Measurements from ENCODE around the gene MYL9.

MYL9 gene

DNA sequence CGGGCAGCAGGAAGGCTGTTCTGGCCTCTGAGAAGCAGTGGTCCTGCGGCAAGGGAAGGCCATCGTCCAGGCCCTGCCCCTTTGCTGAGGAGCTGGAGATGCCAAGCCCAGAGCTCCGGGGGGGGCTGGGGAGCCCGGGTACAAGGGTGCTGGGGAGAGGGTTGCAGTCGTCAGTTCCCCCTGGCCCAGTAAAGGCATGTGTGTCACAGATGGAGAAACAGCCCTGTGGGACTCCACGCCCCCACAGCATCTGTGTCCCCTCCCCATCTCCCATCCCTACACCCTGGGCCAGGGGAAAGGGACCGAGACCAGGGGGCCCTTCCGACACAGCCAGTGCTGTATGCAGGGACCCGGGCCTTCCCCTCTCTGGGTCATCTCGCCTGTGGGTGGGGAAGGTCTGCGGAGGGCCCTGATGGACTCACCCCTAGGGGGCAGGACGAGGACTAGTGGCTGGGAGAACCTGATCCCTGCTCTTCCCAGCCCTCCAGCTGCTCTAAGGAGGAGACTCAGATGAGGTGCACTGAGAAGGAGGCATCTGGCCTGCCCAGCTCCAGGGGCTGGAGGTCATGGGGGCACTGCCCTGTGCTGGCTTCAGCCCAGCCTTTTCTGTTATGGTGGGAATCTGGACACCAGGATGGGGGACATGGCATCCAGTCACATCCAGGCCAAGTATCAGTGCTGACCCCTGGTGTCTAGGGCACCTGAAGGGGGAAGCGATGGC is 609 bp downstream of the MYL9 start:
- no peak overlapping the region for H3K27ac Mint-ChIP-seq
- H3K36me3 Mint-ChIP-seq: no peaks in the 10 kb centered on the region
- ATAC-seq: no peak
- H3K4me1 Mint-ChIP-seq: no peaks in the 10 kb centered on the region
- DNase-seq (ENCODE audit: low spot score in 2 of 2): no peak
- H3K4me3 Mint-ChIP-seq: peak overlapping the region; percentile 24
- no peaks in the 10 kb centered on the region for H3K9me3 Mint-ChIP-seq

DNA sequence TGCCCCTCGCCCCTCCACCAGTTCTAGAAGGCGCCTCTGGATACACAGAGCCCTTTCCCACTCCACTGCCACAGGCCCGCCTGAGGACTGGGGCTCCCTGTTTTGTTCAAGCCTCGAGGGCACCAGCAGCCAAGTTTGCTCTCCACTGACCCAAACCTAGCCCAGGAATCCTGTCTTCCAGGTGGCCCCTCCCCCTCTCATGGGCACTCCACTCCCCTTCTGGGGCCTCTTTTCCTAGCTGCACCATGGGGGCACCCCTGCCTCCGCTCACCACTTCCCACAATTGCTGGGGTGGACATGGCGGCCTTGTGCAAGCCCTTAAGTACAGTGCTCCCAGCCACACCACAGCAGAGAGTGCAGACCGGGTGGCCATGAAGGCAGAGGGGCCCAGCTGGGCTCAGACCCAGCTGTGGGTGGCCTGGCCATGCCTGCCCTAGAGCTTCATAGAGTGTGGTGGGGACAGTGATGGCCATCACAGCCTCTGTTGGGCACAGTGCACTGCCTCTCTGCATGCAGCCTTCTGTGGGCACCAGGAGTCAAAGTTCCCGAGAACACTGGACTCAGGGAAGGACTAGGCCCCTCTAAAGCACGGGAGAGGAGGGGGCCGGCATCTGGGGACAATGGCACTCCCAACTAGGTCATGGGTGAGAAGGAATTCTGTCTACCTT is 1.3 kb downstream of the MYL9 start:
- Mint-ChIP-seq H3K27ac (peak overlapping the region; percentile 80), H3K36me3 (no peaks in the 10 kb centered on the region), H3K4me3 (no peak overlapping the region), H3K4me1 (no peaks in the 10 kb centered on the region), H3K9me3 (no peaks in the 10 kb centered on the region)
- ATAC-seq (no peak), DNase-seq (ENCODE audit: low spot score in 2 of 2) (no peak)

DNA sequence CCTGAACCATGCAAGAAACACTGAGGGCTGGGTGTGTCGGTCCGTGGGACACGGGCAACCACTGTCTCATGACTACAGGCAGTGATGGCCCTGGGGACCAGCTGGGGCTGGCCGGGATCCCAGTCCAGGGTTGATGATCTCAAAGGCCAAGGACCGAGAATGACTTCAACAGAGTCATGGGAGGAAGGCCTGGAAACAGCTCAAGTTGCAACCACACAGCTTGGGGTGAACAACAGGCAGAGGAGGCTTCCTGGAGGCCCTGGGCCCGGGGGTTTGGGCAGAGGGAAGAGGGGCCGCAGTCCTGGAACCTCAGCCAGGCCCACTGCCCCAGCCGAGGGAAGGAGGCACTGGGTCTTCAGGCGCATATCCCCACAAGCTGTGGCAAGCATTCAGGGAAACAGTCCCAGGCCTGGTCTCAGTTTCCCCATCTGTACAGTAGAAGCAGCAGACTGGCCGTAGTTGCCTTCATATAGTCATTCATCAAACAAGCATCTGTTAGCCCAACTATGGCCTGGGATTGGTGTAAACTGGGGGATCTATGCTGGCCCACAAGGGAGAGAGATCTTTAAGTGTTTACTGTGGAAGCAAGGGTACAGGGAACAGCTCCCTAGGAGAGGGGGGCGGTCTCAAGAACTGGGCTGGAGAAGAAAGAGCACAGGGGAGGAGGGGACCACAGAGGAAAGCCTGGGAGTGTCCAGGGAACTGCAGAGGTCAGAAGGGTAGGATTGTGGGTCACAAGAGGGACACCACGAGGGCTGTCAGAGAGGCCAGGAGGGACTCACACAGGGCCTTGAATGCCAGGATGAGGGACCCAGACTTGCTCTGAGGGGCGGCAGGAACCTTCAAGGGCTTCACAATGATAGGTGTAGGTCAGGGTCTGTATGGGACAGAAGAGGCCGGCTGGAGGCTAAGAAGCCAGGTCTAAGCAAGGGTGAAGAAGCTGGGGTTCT is 2.1 kb downstream of the MYL9 start:
- Mint-ChIP-seq H3K27ac (peak overlapping the region; percentile 80), H3K4me3 (no peak overlapping the region), H3K9me3 (no peaks in the 10 kb centered on the region)

DNA sequence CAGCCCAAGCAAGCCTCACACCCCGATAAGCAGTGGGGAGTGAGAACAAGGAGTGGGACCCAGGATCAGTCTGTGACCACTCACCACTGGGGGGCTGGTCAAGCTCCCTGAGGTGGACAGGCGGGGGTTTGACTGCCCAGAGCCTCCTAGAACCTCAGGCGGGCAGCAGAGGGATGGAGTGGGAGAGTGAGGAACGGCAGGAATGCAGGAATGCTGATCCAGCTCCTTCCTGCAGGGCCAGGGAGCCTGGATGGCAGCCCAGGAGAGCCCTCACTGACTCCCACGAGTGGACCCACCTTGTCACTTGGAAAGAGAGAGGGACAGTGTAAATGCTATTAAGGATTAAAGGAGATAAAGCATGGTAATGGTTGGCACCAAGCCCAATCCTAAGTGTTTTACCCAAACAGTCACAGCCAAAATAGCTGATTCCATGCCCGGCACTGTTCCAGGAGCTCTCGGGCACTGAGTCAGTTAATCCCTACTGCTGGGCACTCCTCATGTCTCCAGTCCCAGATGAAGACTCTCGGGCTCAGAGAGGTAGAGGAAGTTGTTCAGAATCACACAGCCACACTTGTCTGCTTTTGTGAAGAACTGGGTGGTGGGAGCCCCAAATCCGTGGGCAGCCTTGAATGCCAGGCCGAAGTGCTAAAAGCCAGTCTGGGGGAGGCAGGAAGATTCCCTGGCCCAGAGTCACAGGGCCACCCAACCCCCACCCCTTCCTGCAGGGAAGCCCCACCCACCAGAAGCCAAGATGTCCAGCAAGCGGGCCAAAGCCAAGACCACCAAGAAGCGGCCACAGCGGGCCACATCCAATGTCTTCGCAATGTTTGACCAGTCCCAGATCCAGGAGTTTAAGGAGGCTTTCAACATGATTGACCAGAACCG is 3.1 kb downstream of the MYL9 start:
- no peak for DNase-seq (ENCODE audit: low spot score in 2 of 2)
- no peak overlapping the region for H3K4me3 Mint-ChIP-seq
- H3K9me3 Mint-ChIP-seq: no peaks in the 10 kb centered on the region
- ATAC-seq: no peak
- H3K36me3 Mint-ChIP-seq: no peaks in the 10 kb centered on the region
- H3K27ac Mint-ChIP-seq: peak overlapping the region; percentile 80
- peaks cover 5% of the 10 kb centered on the region for H3K4me1 Mint-ChIP-seq

More for the DNA sequence above, 2.1 kb downstream of the MYL9 start:
- peaks cover 4% of the 10 kb centered on the region for H3K4me1 Mint-ChIP-seq
- no peaks in the 10 kb centered on the region for H3K36me3 Mint-ChIP-seq
- ATAC-seq: no peak
- DNase-seq (ENCODE audit: low spot score in 2 of 2): no peak

DNA sequence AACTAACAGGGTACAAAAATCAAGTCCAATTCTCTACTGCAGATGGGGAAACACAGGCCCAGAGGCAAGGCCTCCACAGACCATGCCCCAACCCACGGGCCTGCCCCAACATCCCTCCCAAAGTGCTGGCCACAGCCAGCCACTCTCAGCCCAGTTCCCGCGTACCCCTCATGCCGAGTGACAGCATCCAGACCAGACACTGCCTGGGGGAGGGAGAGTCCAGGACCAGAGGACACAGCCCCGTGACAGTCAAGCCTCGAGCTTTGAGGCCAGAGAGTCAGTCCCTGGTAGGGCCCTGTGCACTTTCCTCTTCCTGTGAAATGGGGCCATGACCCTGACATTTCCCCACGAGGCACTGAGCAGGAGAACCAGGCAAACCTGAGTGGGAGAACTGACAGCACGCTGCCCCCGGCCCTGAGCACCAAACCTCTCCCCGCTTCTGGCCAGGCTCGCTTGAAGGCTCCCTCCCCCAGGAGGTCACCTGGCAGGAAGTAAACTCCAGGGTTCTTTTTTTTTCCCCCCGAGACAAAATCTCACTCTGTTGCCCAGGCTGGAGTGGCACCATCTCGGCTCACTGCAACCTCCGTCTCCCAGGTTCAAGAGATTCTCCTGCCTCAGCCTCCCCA is 4.9 kb downstream of the MYL9 start:
- ATAC-seq (no peak), DNase-seq (ENCODE audit: low spot score in 2 of 2) (no peak)
- Mint-ChIP-seq H3K4me3 (no peak overlapping the region), H3K9me3 (no peaks in the 10 kb centered on the region), H3K27ac (peak overlapping the region; percentile 67), H3K36me3 (no peaks in the 10 kb centered on the region), H3K4me1 (peaks cover 5% of the 10 kb centered on the region)

DNA sequence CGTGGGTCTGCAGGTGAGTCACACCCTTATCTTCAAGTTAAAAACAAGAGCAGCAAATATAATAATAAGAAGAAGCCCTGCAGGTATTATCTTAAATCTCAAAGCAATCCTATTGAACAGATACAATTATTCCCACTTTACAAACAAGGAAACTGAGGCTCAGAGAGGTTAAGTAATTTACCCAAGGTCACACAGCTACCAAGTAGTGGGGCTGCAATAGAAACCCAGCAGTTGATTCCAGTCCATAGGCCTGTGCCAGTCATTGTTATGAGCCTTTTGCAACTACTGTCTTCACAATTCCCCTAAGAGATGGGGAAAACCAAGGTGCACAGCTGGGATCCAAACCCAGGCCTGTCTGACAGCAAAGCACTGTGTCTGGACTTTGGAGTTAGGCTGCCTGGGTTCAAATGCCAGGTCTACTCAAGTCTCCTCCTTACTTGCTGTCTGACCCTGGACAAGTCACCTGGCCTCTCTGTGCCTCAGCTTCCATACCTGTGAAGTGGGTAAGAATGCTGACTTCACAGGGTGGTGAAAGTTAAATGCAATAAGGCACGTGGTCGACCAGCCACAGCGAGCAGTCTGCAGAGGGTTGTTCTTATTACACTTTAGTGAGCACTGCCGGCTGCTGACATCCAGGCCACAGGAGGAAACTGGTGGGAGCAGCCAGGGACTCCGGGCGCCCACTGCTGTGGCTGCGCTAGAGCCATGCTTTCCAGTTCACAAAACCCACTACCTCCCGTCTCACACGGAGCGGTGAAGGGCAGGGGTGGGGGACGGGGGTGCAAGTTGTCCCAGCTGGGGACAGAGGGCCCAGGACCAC is 6.1 kb downstream of the MYL9 start:
- no peak overlapping the region for H3K27ac Mint-ChIP-seq
- H3K9me3 Mint-ChIP-seq: no peaks in the 10 kb centered on the region
- peaks cover 5% of the 10 kb centered on the region for H3K4me1 Mint-ChIP-seq
- no peak for DNase-seq (ENCODE audit: low spot score in 2 of 2)
- no peaks in the 10 kb centered on the region for H3K36me3 Mint-ChIP-seq
- no peak for ATAC-seq
- no peak overlapping the region for H3K4me3 Mint-ChIP-seq

DNA sequence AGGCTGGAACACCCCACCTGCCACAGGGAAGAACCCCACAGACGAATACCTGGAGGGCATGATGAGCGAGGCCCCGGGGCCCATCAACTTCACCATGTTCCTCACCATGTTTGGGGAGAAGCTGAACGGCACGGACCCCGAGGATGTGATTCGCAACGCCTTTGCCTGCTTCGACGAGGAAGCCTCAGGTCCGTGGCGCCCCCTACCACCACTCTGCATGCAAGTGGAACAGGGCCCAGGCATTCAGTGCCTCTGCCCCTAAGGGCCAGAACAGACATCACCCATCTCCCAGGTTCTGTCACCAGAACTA is 6.6 kb downstream of the MYL9 start:
- H3K9me3 Mint-ChIP-seq: no peaks in the 10 kb centered on the region
- DNase-seq (ENCODE audit: low spot score in 2 of 2): no peak
- ATAC-seq: no peak
- H3K4me1 Mint-ChIP-seq: peaks cover 5% of the 10 kb centered on the region
- H3K4me3 Mint-ChIP-seq: no peak overlapping the region
- H3K27ac Mint-ChIP-seq: no peak overlapping the region
- H3K36me3 Mint-ChIP-seq: no peaks in the 10 kb centered on the region

DNA sequence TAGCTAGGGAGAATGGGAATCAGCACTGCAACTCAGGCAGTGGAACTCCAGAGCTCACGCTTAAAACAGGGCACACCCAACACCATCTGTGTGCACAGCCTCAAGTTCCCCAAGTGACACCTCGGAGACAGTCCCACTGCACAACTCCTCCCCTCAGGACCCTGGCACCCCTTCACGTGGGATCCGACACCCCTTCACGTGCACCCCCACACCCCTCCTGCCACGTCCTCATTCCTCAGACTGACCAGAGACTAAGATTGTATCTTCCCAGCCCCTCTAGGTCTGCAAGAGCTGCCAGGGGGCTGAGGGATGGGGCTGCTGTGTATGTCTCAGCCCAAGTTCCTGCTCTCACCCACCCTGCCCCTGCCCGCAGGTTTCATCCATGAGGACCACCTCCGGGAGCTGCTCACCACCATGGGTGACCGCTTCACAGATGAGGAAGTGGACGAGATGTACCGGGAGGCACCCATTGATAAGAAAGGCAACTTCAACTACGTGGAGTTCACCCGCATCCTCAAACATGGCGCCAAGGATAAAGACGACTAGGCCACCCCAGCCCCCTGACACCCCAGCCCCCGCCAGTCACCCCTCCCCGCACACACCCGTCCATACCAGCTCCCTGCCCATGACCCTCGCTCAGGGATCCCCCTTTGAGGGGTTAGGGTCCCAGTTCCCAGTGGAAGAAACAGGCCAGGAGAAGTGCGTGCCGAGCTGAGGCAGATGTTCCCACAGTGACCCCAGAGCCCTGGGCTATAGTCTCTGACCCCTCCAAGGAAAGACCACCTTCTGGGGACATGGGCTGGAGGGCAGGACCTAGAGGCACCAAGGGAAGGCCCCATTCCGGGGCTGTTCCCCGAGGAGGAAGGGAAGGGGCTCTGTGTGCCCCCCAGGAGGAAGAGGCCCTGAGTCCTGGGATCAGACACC is 7.6 kb downstream of the MYL9 start:
- no peak overlapping the region for H3K4me3 Mint-ChIP-seq
- no peak for DNase-seq (ENCODE audit: low spot score in 2 of 2)
- H3K4me1 Mint-ChIP-seq: peaks cover 5% of the 10 kb centered on the region
- ATAC-seq: no peak
- H3K36me3 Mint-ChIP-seq: no peaks in the 10 kb centered on the region
- H3K9me3 Mint-ChIP-seq: no peaks in the 10 kb centered on the region
- H3K27ac Mint-ChIP-seq: no peak overlapping the region

DNA sequence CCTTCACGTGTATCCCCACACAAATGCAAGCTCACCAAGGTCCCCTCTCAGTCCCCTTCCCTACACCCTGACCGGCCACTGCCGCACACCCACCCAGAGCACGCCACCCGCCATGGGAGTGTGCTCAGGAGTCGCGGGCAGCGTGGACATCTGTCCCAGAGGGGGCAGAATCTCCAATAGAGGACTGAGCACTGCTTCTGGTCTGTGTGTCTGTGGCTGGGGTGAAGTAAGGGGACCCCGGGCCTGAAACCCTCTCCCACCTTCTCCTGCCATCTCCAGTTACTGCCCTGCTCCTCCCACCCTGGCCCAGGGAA is 8.3 kb downstream of the MYL9 start:
- Mint-ChIP-seq H3K27ac (no peak overlapping the region), H3K4me3 (no peak overlapping the region), H3K4me1 (peaks cover 5% of the 10 kb centered on the region), H3K36me3 (no peaks in the 10 kb centered on the region), H3K9me3 (no peaks in the 10 kb centered on the region)
- ATAC-seq: no peak
- no peak for DNase-seq (ENCODE audit: low spot score in 2 of 2)

DNA sequence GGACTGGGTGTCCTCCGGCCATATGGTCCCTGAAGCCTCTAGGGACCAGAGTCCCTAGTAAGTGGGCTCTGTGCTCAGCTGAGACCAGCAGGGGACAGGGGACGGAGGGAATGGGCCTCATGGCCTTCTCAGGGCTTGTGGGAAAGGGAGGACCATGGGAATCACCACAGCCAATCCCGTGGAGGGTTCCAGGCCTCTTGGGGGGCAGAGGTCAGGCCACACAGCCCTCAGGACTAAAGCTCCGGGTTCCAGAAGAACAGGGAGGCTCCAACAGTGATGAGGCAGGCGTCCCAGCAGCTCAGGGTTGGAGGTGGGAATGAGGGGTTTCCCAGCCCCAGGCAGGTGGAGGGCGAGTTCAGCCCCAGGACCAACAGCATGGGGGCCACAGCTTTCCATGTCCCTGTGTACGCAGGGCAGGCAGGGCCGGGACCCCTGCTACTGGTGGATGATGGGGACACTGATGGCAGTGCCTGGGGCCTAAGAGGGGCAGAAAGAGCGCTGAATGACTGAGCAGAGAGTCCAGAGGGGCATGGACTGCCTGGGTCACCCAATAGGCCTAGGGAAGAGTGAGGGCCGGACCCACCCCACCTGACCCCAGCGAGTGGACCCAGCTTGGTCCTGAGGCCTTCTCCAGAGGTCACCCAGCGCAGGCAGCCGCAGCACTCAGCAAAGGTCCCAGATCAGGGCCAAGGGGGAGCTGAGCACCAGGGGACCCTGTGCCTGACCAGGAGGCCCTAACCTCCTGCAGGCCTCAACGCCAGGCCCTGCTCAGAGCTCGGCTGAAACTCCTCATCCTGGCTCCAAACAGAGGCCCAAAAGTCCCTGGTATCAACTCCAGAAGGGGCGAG is 8.8 kb downstream of the MYL9 start:
- H3K9me3 Mint-ChIP-seq: no peaks in the 10 kb centered on the region
- DNase-seq (ENCODE audit: low spot score in 2 of 2) (no peak), ATAC-seq (no peak)
- H3K4me3 Mint-ChIP-seq: no peak overlapping the region
- H3K27ac Mint-ChIP-seq: no peak overlapping the region
- no peaks in the 10 kb centered on the region for H3K36me3 Mint-ChIP-seq
- peaks cover 5% of the 10 kb centered on the region for H3K4me1 Mint-ChIP-seq

DNA sequence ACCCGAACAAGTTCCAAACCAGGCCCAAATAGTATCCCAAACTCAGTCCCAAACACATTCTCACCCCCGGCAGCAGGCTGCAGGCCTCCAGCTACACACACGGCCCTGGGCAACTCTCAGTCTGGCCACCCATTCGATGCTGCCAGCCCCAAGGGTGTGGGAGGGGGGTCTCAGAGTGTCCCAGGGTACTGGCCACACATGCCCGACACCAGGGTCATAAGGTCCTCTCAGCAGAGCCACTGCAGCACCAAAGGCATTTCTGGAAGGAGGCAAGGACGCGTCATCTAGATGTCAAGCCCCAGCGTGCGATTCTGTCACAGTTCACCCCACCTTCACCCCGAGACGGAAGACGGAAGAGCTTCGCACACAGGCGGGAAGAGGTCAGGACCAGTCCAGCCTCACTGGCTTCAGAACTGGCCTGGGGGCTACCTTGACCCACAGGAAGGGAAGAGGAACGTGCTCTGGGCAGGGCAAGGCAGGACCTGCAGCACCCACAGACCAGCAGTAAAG is 9.5 kb downstream of the MYL9 start:
- Mint-ChIP-seq H3K4me1 (peaks cover 5% of the 10 kb centered on the region), H3K4me3 (no peak overlapping the region), H3K36me3 (no peaks in the 10 kb centered on the region), H3K27ac (no peak overlapping the region), H3K9me3 (no peaks in the 10 kb centered on the region)
- no peak for ATAC-seq
- DNase-seq (ENCODE audit: low spot score in 2 of 2): no peak

DNA sequence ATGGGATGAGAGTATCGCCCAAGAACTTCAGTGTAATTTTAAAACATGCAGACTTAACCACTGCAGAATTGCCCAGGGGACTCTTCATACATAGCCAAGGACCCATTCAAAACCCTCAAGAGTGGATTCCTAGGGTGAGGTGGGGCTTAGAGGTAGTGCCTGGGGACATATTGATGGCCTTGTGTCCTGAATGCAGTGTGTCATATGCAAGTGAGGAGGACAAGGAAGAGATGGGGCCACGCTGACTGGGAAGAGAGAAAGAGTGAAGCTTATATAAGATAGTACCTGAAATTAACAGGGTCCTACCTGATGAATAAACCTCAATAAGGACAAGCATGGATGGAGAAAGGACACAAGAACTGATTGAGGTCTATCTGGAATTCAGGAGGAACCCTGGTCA is 13.9 kb downstream of the MYL9 start:
- no peaks in the 10 kb centered on the region for H3K9me3 Mint-ChIP-seq
- no peaks in the 10 kb centered on the region for H3K36me3 Mint-ChIP-seq

More for the DNA sequence above, 13.9 kb downstream of the MYL9 start:
- ATAC-seq (no peak), DNase-seq (ENCODE audit: low spot score in 2 of 2) (no peak)
- Mint-ChIP-seq H3K4me3 (no peak overlapping the region), H3K27ac (no peak overlapping the region), H3K4me1 (peaks cover 7% of the 10 kb centered on the region)
